ENCODE measurements around the gene PIK3R2. TPM values are rescaled to one million over a fixed set of nuclear protein-coding genes. Genes with fewer than 3 reads are reported as not detected.

Gene PIK3R2
- total RNA-seq, 4 donors from 2014 or later, result 6.3 to 11.7 (median 7.4) TPM

GRCh38 chr19:18110609-18111232, 42.2 kb upstream of the PIK3R2 start:
- DNase-seq (ENCODE audit: low spot score) (no peak), ATAC-seq (ENCODE audit: low FRiP score) (no peak)
- TF ChIP-seq, protein P1, sequence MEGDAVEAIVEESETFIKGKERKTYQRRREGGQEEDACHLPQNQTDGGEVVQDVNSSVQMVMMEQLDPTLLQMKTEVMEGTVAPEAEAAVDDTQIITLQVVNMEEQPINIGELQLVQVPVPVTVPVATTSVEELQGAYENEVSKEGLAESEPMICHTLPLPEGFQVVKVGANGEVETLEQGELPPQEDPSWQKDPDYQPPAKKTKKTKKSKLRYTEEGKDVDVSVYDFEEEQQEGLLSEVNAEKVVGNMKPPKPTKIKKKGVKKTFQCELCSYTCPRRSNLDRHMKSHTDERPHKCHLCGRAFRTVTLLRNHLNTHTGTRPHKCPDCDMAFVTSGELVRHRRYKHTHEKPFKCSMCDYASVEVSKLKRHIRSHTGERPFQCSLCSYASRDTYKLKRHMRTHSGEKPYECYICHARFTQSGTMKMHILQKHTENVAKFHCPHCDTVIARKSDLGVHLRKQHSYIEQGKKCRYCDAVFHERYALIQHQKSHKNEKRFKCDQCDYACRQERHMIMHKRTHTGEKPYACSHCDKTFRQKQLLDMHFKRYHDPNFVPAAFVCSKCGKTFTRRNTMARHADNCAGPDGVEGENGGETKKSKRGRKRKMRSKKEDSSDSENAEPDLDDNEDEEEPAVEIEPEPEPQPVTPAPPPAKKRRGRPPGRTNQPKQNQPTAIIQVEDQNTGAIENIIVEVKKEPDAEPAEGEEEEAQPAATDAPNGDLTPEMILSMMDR (IDR thresholded peaks at IDR 0.05), result no peak

DNA sequence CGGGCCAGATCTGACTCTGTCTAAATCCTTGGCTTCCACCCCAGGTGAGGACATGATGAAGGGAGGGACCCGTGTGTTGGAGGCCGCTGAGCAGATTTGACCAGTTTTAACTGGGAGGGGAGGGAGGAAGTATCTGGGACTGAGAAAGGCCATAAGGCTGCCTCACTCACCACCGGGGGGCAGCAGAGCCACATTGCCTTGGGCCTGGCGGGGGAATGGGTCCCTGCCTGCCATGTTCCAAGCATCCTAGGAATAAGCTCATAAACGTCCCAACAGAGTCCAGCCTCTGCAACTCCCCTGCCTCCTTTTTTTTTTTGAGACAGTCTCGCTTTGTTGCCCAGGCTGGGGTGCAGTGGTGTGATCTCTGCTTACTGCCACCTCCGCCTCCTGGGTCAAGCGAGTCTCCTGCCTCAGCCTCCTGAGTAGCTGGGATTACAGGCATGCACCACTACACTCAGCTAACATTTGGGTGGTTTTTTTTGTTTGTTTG, 39.9 kb upstream of the PIK3R2 start:
- DNase-seq (ENCODE audit: low spot score), result peak; percentile 74
- peak; percentile 62 for ATAC-seq (ENCODE audit: low FRiP score)
- TF ChIP-seq, protein P1 (IDR thresholded peaks at IDR 0.05), result peak in 1 of 3 donors; percentile 55

- no peak for ATAC-seq (ENCODE audit: low FRiP score)
- TF ChIP-seq, protein P1 (IDR thresholded peaks at IDR 0.05), result no peak
Observed at GRCh38 chr19:18113827-18114226, 39.1 kb upstream of the PIK3R2 start.

DNA sequence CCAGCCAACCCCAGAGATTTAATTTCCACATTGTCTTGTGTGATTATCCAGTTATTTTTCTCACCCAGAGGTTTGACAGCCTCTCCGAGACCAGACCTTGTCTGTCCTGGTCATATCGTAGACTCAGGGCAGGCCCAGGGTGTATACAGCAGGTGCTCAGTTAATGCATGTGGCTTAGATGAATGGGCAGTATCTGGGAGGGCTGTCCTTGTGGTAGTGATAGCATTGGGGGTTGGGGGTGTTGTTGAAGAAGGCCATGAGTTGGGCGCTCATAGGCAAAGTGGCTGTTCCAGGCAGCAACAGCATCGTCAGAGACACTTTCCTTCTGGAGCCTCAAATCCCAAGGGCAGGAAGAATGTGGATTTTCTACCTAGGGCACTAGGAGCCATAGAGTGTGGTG, 38.5 kb upstream of the PIK3R2 start:
- ATAC-seq (ENCODE audit: low FRiP score) (no peak), DNase-seq (ENCODE audit: low spot score) (no peak)
- TF ChIP-seq, protein P1 (IDR thresholded peaks at IDR 0.05), result no peak

More at GRCh38 chr19:18113827-18114226, 39.1 kb upstream of the PIK3R2 start:
- no peak for DNase-seq (ENCODE audit: low spot score)

DNA sequence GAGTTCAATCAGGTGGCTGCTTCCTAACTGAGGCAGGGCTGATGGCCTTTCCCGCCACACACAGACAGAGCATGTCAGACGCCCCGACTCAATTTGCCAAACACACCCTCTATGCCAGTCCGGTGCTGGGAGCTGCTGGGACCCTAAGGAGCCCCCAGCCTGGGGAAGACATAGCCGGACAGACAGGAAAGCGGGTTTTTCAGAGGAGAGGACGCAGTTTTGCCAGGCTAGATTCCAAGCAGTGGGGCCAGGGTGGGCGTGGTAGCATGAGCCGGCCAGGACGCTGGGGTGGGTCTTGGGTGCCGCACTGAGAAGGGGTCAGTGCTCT, 35.6 kb upstream of the PIK3R2 start:
- DNase-seq (ENCODE audit: low spot score) (no peak), ATAC-seq (ENCODE audit: low FRiP score) (no peak)
- TF ChIP-seq, protein P1 (IDR thresholded peaks at IDR 0.05), result no peak

DNA sequence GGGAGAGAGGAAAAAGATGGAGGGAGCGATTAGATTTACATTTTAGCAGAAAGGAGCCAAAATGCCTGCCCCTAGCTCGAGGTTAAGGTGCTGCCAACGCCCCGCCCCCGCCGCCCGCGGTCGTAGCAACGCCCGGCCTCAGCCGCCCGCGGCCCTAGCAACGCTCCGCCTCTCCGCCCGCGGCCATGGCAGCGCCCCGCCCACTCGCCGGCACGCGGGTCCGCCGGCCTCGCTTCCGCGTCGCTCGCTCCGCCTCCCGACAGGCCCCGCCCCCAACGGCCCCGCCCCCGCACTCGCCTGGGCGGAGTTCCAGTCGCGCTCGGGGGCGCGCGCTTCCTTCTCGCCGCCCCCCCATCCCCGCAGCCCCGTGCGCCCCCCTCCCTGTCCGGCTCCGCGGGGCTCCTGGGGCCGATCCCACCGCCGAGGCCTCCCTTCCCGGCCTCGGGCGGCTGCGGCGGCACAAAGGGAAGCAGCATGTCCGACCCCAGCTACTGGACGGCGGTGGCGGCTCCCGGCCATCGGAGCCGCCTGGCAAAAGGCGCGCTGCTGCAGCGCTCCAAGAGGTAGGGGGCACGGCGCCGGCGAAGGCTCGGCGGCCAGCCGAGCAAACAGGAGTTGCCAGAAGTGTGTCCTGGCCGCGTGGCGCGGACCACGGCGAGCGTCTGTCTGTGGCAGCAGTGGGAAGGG, 35.1 kb upstream of the PIK3R2 start:
- TF ChIP-seq, protein P1 (IDR thresholded peaks at IDR 0.05), result no peak
- DNase-seq (ENCODE audit: low spot score) (peak; percentile 67), ATAC-seq (ENCODE audit: low FRiP score) (peak; percentile 83)
